T-helper 22 cell (primary cell): ENCODE data around the gene OGDH.
"Not testable (repeated sequence)": the region's sequence is repeated elsewhere in the genome, so short reads cannot be mapped to it uniquely, and the experiment has no call there.

ENCODE experiments used
- DNase-seq: peaks from one replicate; pipeline ENCODE4 v3.0.0-alpha.2; 2020; ENCODE audit warnings: low read depth

The OGDH gene

GRCh38 chr7:44673324-44673723, 66.9 kb downstream of the OGDH start:
- no peak for DNase-seq

DNA sequence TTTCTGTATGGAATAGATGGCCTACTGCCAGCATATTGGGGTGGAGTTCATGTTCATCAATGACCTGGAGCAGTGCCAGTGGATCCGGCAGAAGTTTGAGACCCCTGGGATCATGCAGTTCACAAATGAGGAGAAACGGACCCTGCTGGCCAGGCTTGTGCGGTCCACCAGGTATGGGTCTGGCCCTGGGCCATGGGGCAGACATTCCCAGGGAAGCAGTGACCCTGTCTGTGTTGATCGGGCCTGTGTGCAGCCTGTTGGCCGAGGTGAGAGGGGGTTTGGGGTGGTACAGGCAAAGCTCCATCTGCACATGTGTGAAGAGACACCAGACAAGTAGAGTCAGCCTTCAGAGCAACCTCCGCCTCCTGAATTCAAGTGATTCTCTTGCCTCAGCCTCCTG, 67.3 kb downstream of the OGDH start:
- no peak for DNase-seq

GRCh38 chr7:44674381-44674780, 68.0 kb downstream of the OGDH start:
- no peak for DNase-seq

DNA sequence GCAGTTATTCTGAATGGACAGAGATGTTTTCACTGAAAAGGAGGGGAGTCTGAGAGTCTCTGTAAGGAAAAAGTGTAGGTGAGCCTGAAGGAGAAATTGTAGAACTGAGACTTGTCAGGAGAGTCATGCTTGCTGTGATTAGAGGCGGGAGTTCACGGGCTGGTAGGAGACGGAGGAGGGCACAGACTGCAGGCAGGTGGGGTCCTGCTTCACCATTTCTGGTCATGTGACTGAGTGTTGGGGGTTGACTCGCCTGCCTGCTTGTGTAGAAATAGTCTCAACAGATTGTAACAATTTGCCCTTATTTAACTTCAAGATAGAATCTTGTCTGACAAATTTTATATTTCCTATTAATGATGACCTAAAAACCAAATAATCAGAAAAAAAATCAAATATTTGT, 70.3 kb downstream of the OGDH start:
- DNase-seq, result no peak

DNA sequence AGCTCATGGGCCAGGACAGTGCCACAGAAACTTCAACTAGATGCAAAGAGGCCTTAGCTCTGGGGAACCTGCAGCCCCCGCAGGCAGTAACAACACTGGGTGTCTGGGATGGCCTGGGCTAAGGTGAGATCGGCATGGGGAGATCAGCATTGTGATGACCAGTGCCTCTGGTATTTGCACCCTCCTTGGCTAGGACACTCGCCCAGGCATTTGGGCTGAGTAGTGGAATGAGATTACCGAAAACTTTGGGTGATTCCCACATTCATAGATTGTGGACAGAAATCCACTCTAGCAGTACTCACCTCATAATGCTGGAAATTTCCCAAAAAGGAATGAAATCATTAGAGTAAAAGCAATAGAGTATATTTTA, 71.7 kb downstream of the OGDH start:
- no peak for DNase-seq

DNA sequence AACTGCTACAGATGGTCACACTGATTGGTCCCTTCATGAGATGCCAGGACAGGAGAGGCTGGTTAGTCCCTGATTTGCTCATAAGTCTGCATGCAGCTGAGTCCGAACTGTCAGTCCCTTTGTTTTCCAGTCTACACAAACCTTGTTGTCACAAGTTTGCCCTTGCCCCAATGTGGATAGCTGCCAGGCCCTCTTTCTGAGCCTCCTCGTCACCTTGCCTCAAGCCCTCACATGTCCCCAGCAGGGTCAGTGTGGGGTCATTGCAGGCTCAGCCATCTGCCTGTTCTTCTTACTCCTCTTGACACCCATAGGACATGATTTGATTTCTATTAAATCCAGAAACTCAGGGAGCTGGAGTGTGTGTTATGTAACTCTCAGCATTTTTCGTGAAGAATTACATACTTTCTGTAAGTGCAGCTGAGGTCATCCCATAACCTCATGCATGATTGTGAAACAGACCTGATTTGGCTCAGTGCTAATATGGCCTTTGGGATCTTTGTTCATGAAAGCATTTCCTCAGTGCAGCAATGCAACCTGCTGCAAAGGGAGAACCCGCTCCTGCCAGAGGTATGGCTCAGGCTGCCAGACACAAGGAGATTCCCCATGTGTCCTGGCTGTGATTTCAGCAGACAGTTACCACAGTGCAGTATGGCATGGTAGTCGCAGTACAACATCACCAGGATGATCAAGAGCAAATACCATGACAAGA, 72.2 kb downstream of the OGDH start:
- DNase-seq, result no peak

GRCh38 chr7:44681645-44682044, 75.2 kb downstream of the OGDH start:
- DNase-seq, result no peak

DNA sequence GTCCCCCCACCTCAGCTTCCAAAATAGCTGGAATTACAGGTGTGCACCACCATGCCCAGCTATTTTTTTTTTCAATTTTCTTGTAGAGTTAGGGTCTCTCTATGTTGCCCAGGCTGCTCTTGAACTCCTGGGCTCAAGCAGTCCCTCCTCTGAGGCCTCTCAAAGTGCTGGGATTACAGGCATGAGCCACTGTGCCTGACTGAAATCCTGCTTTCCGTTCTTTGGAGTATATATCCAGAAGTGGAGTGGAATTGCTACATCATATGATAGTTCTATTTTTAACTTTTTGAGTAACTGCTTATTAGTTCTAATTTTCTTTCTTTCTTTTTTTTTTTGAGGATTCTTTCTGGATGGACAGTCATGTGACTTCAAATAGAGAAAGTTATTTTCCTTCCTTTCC, 79.3 kb downstream of the OGDH start:
- no peak for DNase-seq

DNA sequence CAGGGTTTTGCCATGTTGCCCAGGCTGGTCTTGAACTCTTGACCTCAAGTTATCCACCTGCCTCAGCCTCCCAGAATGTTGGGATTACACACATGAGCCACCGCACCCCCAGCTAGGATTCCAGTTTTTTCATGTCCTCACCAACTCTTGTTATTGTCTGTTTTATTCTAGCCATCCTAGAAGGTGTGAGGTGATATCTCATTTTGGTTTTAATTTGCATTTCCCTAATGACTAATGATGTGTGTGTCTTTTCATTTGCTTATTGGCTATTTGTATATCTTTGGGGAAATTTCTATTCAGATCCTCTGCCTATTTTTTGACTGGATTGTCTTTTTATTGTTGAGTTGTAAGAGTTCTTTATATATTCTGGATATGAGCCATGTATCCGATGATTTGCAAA, 83.0 kb downstream of the OGDH start:
- DNase-seq, result no peak

- DNase-seq, result no peak
These were observed 87.3 kb downstream of the OGDH start for GRCh38 chr7:44693641-44694313.

- no peak for DNase-seq
These were observed 87.9 kb downstream of the OGDH start for GRCh38 chr7:44694326-44694725.

DNA sequence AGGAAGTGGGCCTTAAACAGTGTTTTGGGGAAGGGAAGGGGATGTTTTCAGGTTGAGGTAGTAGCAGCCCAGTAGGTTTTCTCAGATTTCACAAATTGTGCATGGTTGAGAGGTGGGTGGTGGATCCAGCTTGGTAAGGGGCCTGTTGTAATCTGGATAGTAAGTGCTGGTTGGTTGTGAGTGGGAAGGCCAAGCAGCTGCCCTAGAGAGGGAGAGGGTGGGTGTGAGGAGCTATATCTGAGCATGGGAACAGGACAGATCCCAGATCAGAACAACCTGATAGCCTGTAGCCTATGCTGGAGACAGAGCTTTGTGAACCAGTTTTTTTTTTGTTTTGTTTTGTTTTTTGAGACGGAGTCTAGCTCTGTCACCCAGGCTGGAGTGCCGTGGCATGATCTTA, 88.3 kb downstream of the OGDH start:
- no peak for DNase-seq

DNA sequence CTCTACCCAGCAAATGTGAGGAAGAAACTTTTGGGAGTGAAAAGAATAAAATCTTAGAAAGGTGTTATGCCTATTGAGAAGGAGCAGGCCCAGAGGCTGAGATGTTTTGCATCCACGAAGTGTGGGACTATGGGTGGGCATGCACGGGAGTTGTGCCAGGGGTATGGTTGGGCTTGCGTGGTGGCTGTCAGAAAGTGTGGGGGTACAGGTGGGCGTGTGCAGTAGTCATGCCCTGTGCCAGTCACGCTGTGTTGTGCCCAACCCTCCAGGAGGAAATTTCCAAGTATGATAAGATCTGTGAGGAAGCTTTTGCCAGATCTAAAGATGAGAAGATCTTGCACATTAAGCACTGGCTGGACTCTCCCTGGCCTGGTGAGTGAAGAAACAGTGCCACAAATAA, 89.3 kb downstream of the OGDH start:
- no peak for DNase-seq

DNA sequence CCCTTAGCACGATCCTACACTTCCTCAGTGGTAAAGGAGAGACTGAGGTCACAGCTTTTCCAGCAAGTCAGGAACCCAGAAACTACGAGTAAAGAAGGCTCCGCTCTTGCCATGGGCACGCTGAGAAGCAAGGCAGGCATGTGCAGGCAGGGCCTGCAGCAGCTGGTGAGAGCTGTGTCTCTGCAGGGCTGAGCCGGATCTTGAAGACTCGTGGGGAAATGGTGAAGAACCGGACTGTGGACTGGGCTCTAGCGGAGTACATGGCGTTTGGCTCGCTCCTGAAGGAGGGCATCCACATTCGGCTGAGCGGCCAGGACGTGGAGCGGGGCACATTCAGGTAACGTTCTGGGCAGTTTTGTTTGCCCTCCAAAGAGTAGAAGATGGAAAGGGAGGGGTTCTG, 90.3 kb downstream of the OGDH start:
- DNase-seq, result no peak

GRCh38 chr7:44697136-44698045, 91.0 kb downstream of the OGDH start:
- DNase-seq, result no peak

DNA sequence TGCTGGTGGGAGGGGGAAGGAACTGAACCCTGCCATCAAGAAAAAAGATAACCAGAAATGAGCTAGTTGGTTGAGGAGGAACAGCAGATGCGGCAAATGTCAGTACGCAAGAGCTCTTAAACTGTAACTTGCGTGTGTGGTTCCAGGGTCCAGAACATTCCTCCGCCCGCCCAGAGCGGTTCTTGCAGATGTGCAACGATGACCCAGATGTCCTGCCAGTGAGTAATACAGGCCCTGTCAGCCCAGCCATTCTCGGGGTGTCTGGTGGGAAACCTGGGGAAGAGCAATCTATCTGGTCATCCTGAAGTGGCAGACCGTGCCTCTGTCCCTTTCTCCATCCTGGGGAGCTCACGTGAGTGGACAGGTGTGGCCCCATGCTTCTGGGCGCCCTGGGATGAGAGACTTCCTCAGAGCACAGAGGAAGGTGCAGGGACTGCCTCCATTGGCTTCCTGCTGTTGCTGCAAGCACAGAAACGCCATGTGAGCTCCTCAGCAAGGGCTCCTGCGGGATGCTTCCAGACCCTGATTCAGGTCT, 91.7 kb downstream of the OGDH start:
- no peak for DNase-seq

DNA sequence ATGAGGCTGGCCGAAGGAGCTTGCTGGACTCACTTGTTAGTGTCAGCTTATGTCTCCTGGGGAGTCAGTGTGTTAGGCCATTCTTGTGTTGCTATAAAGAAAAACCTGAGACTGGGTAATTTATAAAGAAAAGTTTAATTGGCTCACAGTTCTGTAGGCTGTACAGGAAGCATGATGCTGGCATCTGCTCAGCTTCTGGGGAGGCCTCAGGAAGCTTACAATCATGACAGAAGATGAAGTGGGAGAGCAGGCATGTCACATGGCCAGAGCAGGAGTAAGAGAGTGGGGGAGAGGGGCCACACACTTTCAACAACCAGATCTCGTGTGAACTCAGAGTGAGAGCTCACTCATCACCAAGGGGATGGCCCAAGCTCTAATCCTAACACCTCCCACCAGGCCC, 93.2 kb downstream of the OGDH start:
- DNase-seq, result not testable (repeated sequence)

GRCh38 chr7:44700322-44700721, 93.9 kb downstream of the OGDH start:
- DNase-seq, result no peak

DNA sequence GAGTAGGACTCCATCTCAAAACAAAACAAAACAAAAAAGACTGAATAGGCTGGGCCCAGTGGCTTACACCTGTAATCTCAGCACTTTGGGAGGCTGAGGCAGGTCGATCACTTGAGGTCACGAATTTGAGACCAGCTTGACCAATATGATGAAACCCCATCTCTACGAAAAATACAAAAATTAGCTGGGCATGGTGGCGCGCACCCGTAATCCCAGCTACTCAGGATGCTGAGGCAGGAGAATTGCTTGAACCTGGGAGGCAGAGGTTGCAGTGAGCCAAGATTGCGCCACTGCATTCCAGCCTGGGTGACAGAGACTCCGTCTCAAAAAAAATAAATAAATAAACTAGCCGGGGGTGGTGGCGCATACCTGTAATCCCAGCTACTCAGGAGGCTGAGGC, 97.0 kb downstream of the OGDH start:
- DNase-seq, result not testable (repeated sequence)

- no peak for DNase-seq
These were observed 97.5 kb downstream of the OGDH start for GRCh38 chr7:44703921-44704320.

DNA sequence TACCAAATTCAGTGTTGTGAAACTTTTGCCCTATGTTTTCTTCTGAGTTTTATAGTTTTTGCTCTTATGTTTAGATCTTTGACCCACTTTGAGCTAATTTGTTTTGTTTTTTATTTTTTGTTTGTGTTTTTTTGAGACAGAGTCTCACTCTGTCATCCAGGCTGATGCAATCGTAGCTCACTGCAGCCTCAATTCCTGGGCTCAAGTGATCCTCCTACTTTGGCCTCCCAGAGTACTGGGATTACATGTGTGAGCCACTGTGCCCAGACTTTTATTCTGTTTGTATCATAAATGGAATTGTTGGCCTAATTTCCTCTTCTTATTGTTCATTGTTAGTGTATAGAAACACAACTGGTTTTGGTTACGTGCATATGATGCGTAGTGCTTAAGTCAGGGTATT, 99.0 kb downstream of the OGDH start:
- DNase-seq, result no peak

DNA sequence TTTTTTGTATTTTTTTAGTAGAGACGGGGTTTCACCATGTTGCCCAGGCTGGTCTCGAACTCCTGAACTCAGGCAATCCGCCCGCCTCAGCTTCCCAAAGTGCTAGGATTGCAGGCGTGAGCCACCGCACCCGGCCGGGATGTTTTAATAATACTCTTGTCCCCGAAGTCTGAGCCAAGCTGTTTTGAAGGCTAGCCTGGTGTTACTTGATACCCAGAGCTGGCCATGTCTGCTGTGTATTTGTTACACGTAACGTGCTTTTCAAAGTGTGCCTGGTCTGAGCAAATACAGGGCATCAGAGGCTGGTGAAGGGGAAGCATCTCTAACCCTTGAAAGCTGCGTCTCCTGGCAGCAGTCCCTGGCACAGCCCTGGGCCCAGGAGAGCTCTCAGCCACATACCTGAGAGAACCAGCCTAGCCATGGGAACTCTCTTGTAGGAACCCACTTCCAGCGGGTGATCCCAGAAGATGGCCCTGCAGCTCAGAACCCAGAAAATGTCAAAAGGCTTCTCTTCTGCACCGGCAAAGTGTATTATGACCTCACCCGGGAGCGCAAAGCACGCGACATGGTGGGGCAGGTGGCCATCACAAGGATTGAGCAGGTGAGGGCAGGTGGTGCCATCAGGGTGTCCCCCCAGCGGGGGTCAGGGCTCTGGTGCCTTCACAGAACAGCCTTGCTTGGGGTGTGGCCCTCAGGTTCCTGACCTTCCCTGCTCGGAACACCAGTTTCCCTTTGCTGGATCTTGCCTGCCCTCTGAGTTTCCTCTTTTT, 100.5 kb downstream of the OGDH start:
- no peak for DNase-seq
